Tracheal epithelial cell (primary cell): ENCODE data around the gene SLC12A3. TPM values are rescaled to one million over a fixed set of nuclear protein-coding genes. Genes with fewer than 3 reads are reported as not detected.

Source experiments
- total RNA-seq: library from RNA; depleted of rRNA; stranded (reverse); fragments of >200 nt; gene quantifications from 2 replicates; pipeline ENCODE4 v1.2.1, GENCODE V29; 2014

The SLC12A3 gene
- total RNA-seq = 0.96 TPM in 1 of 2 replicates, not detected in the other

GRCh38 chr16:56864960-56865359, at the start of gene SLC12A3:
Gene SLC12A3 (plus strand): TSS chr16:56865207. CDS start chr16:56865236, 29 bp downstream.

GRCh38 chr16:56931892-56932720, 67.1 kb downstream of the SLC12A3 start, which contains the start of gene HERPUD1:
Gene HERPUD1 (plus strand): TSS chr16:56932142. CDS start chr16:56932245, 103 bp downstream.

GRCh38 chr16:56961851-56962281, 96.9 kb downstream of the SLC12A3 start, which contains the start of gene CETP:
Gene CETP (plus strand): TSS chr16:56961950. CDS start chr16:56961980, 30 bp downstream.

Other genes starting within 250 kb of the SLC12A3 start
- gene MT1E, start 239.4 kb upstream of the SLC12A3 start, total RNA-seq = 388 and 673 TPM in 2 replicates
- 0.43 and 12.5 TPM in 2 replicates for gene MT1M, start 232.5 kb upstream of the SLC12A3 start, total RNA-seq
- not detected in 2 replicates for gene MT1A, start 226.5 kb upstream of the SLC12A3 start, total RNA-seq
- not detected in 2 replicates for gene MT1B, start 213.3 kb upstream of the SLC12A3 start, total RNA-seq
- 3.8 and 14.5 TPM in 2 replicates for gene MT1F, start 207.2 kb upstream of the SLC12A3 start, total RNA-seq
- gene MT1G, start 197.1 kb upstream of the SLC12A3 start, total RNA-seq = 4.1 TPM in 1 of 2 replicates, not detected in the other
- not detected in 2 replicates for gene MT1H, start 195.4 kb upstream of the SLC12A3 start, total RNA-seq
- gene MT1X, start 182.7 kb upstream of the SLC12A3 start, total RNA-seq = 1,179 and 3,595 TPM in 2 replicates
- gene NUP93, start 135.1 kb upstream of the SLC12A3 start, total RNA-seq = 43.9 and 70.8 TPM in 2 replicates
- gene HERPUD1, start 66.9 kb downstream of the SLC12A3 start, total RNA-seq = 55.4 and 130 TPM in 2 replicates
- gene CETP, start 96.7 kb downstream of the SLC12A3 start, total RNA-seq = not detected in 2 replicates
- 0.43 and 1.7 TPM in 2 replicates for gene NLRC5, start 124.3 kb downstream of the SLC12A3 start, total RNA-seq
- gene CPNE2, start 227.4 kb downstream of the SLC12A3 start, total RNA-seq = 9.8 and 17.4 TPM in 2 replicates